A673 (cell line): ENCODE data around the gene SLC25A13.

Experiments used
- CTCF ChIP-seq: fragments of 300-800, 200-600 bp; sonication (generic); conservative IDR thresholded peaks from 2 replicates; pipeline ENCODE4 v1.5.1; 2017; ENCODE audit warnings: low read depth, mild to moderate bottlenecking, antibody characterized with exemption, low read length, moderate library complexity, mixed read lengths
- EZH2 ChIP-seq: fragments of 200-600 bp; sonication (generic); IDR thresholded peaks from 2 replicates; pipeline ENCODE4 v1.6.1; 2017; ENCODE audit warnings: borderline replicate concordance, low read depth, mild to moderate bottlenecking, mixed read lengths, antibody characterized with exemption, low read length; ENCODE audit not compliant: poor library complexity, severe bottlenecking

GRCh38 chr7:96218664-96219243 lies 103.1 kb downstream of the SLC25A13 start:
- TF ChIP-seq EZH2 (no peak), CTCF (no peak)
